Measurements from ENCODE around the gene SMG5. TPM values are rescaled to one million over a fixed set of nuclear protein-coding genes. Genes with fewer than 3 reads are reported as not detected.

SMG5 gene
- total RNA-seq, 2 experiments from 2014 or later, result 87.9 to 88.9 TPM

- no TSS peak for BruUV-seq (replicated peaks)
- H3K4me2 ChIP-seq (ENCODE audit: low read length), result no peak overlapping the region
- H4K20me1 ChIP-seq (ENCODE audit: insufficient read depth, low read length), result no peaks in the 10 kb centered on the region
- DNase-seq (ENCODE audit: low spot score), result no peak
- intact Hi-C loops (cut with micrococcal nuclease; ENCODE audit: unreplicated experiment), result no loop called here
- H3K9me3 ChIP-seq (ENCODE audit: low read length), result no peaks in the 10 kb centered on the region
- TF ChIP-seq, protein P1, sequence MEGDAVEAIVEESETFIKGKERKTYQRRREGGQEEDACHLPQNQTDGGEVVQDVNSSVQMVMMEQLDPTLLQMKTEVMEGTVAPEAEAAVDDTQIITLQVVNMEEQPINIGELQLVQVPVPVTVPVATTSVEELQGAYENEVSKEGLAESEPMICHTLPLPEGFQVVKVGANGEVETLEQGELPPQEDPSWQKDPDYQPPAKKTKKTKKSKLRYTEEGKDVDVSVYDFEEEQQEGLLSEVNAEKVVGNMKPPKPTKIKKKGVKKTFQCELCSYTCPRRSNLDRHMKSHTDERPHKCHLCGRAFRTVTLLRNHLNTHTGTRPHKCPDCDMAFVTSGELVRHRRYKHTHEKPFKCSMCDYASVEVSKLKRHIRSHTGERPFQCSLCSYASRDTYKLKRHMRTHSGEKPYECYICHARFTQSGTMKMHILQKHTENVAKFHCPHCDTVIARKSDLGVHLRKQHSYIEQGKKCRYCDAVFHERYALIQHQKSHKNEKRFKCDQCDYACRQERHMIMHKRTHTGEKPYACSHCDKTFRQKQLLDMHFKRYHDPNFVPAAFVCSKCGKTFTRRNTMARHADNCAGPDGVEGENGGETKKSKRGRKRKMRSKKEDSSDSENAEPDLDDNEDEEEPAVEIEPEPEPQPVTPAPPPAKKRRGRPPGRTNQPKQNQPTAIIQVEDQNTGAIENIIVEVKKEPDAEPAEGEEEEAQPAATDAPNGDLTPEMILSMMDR (conservative IDR thresholded peaks at IDR 0.05; ENCODE audit: low read length), result no peak
- TF ChIP-seq EZH2phosphoT487 (IDR thresholded peaks at IDR 0.05; ENCODE audit: borderline replicate concordance, low read depth, low read length), result no peak
- no peak overlapping the region for H2AFZ ChIP-seq (ENCODE audit: low read length)
- no peaks in the 10 kb centered on the region for H3K4me1 ChIP-seq (ENCODE audit: insufficient read depth, low read length, poor library complexity, severe bottlenecking)
- H3K4me3 ChIP-seq (ENCODE audit: low read depth, low read length, poor library complexity, severe bottlenecking), result no peak overlapping the region
- ChIA-PET CTCF (ENCODE audit: unreplicated experiment) (no interaction called here), POLR2A (no interaction called here)
- no peak overlapping the region for H3K27ac ChIP-seq (ENCODE audit: low read depth, low read length, poor library complexity, severe bottlenecking)
- no peaks in the 10 kb centered on the region for H3K9me2 ChIP-seq (ENCODE audit: insufficient read depth, low read length)
- H3K36me3 ChIP-seq (ENCODE audit: insufficient read depth, low read length), result peaks cover 88% of the 10 kb centered on the region
- H3K79me2 ChIP-seq (ENCODE audit: insufficient read depth, low read depth, low read length), result no peaks in the 10 kb centered on the region
These were observed 24.9 kb downstream of the SMG5 start for GRCh38 chr1:156257711-156258110.

DNA sequence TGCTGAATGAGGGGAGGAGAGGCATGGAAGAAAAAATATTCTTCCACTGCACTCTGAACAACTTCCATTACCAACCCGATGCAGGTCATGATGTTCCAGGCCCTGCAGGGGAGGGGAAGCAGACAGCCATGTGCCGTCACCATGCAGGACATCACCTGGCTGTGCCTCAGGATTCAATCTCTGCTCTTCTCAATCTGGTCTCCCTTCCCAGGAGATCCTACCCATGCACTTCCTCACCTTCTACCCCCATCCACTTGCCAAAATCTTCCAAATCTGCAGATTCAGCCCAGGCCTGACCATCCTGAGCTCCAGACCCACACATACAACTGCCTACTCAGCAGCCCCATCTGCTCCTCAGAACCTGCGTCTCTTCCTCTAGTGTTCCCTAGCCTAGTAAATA is 29.0 kb downstream of the SMG5 start:
- DNase-seq (ENCODE audit: low spot score), result no peak
- POLR2A ChIA-PET, result no interaction called here
- Histone ChIP-seq H3K4me2 (ENCODE audit: low read length) (no peak overlapping the region), H3K27ac (ENCODE audit: low read depth, low read length, poor library complexity, severe bottlenecking) (no peak overlapping the region), H3K79me2 (ENCODE audit: insufficient read depth, low read depth, low read length) (no peaks in the 10 kb centered on the region), H3K9me3 (ENCODE audit: low read length) (no peaks in the 10 kb centered on the region), H3K4me1 (ENCODE audit: insufficient read depth, low read length, poor library complexity, severe bottlenecking) (no peaks in the 10 kb centered on the region), H4K20me1 (ENCODE audit: insufficient read depth, low read length) (no peaks in the 10 kb centered on the region; the same call in 1 of the 2 replicates), H3K9me2 (ENCODE audit: insufficient read depth, low read length) (no peaks in the 10 kb centered on the region), H3K4me3 (ENCODE audit: low read depth, low read length, poor library complexity, severe bottlenecking) (no peak overlapping the region), H3K36me3 (ENCODE audit: insufficient read depth, low read length) (peaks cover 92% of the 10 kb centered on the region), H2AFZ (ENCODE audit: low read length) (no peak overlapping the region)
- CTCF ChIA-PET (ENCODE audit: unreplicated experiment), result no interaction called here
- intact Hi-C loops (cut with micrococcal nuclease; ENCODE audit: unreplicated experiment), result no loop called here
- TF ChIP-seq EZH2phosphoT487 (IDR thresholded peaks at IDR 0.05; ENCODE audit: borderline replicate concordance, low read depth, low read length), result no peak
- TF ChIP-seq, protein P1 (conservative IDR thresholded peaks at IDR 0.05; ENCODE audit: low read length), result no peak
- no TSS peak for BruUV-seq (replicated peaks)

- H3K9me3 ChIP-seq (ENCODE audit: low read length), result no peaks in the 10 kb centered on the region
- H3K36me3 ChIP-seq (ENCODE audit: insufficient read depth, low read length), result peaks cover 74% of the 10 kb centered on the region
- H3K4me2 ChIP-seq (ENCODE audit: low read length), result no peak overlapping the region
- no peak for DNase-seq (ENCODE audit: low spot score)
- no peaks in the 10 kb centered on the region; the same call in 1 of the 2 replicates for H4K20me1 ChIP-seq (ENCODE audit: insufficient read depth, low read length)
- TF ChIP-seq, protein P1 (conservative IDR thresholded peaks at IDR 0.05; ENCODE audit: low read length), result no peak
- TF ChIP-seq EZH2phosphoT487 (IDR thresholded peaks at IDR 0.05; ENCODE audit: borderline replicate concordance, low read depth, low read length), result no peak
- no peak overlapping the region for H2AFZ ChIP-seq (ENCODE audit: low read length)
- no TSS peak for BruUV-seq (replicated peaks)
- H3K27ac ChIP-seq (ENCODE audit: low read depth, low read length, poor library complexity, severe bottlenecking), result no peak overlapping the region
- no peaks in the 10 kb centered on the region for H3K4me1 ChIP-seq (ENCODE audit: insufficient read depth, low read length, poor library complexity, severe bottlenecking)
- H3K9me2 ChIP-seq (ENCODE audit: insufficient read depth, low read length), result no peaks in the 10 kb centered on the region
- no peak overlapping the region for H3K4me3 ChIP-seq (ENCODE audit: low read depth, low read length, poor library complexity, severe bottlenecking)
- ChIA-PET POLR2A (no interaction called here), CTCF (ENCODE audit: unreplicated experiment) (no interaction called here)
- no peaks in the 10 kb centered on the region for H3K79me2 ChIP-seq (ENCODE audit: insufficient read depth, low read depth, low read length)
- intact Hi-C loops (cut with micrococcal nuclease; ENCODE audit: unreplicated experiment), result no loop called here
These were observed 31.1 kb downstream of the SMG5 start for GRCh38 chr1:156251527-156251926.
